Retina (tissue), 1 donor: ENCODE results near the gene NPTX2.

Source experiments
- DNase-seq: peaks from one replicate; pipeline ENCODE4 v3.0.0-alpha.2; 2016

NPTX2 gene

DNA sequence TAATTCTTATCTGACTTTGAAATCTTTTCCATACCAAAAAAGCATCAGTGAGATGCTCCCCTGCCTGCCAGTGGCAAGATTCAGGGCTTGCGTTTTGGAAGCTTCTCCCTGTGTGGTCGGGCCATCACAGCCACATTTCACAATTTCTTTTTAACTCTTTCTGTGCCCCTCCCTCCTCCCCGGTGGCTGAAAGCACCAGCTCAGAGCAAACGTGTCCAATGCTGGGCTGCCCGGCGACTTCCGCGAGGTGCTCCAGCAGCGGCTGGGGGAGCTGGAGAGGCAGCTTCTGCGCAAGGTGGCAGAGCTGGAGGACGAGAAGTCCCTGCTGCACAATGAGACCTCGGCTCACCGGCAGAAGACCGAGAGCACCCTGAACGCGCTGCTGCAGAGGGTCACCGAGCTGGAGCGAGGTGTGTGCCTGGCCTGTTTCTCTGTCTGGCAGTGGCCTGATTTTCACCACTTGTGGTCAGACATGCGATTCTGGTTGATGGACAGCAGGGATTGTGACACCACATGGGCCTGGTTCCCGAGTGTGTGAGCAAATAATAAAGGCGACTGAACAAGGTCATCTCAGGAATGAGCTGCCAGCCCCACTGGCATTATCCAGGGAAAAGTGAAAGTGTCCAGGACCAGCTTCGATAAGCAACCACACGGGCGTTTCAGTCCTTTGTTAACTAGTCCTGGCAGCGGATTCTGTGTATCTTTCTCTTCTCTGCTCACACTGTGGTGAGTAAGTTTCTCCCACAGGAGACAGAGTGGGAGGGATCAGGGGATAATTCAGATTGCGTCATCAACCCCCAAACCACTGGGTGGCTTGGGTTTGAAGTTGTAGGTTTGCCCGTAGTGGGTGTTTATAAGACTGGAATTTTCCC lies 2.6 kb downstream of the NPTX2 start:
- DNase-seq, result peak; percentile 76

DNA sequence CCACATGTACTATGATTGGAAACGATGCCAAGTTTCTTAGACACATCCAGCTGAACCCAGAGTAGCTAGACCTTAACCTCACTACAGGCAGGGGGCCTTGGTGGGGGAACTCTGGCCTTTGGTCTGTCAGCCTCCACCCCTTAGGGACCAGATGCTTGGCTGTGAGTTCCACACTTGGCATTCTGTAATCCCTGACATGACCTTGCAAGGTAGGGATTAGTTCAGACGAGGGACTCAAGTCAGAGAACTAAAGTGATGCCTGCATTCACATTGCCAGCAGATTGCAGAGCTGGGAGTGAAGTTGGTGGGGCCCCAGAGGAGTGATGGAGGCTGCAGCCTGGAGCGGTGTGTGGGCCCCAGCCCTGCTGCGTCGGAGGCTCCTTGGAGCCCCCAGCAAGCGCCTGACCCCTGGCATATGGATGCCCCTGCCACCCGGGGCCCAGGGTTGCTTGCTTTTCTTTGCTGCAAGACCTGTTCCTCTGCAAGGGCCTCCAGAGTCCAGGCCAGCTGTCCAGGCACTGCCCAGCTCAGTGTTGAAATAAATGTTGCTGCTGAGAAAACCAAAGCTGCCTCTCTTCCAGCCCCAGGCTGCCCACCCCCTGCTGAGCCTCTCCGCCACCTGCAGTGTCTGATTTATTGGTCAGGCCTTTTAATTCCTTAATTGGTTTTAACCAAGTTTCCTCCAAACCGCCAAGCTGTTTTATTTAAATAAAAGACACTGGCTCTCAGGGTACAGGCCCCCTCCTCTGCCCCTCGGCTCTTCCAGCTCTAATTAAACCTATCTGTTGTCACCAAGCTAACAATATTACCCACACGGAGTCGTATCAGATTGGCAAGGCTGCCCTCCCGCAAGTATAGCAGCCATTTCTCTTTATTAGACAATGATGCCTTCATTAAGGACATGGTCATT lies 4.7 kb downstream of the NPTX2 start:
- peak; percentile 71 for DNase-seq

DNA sequence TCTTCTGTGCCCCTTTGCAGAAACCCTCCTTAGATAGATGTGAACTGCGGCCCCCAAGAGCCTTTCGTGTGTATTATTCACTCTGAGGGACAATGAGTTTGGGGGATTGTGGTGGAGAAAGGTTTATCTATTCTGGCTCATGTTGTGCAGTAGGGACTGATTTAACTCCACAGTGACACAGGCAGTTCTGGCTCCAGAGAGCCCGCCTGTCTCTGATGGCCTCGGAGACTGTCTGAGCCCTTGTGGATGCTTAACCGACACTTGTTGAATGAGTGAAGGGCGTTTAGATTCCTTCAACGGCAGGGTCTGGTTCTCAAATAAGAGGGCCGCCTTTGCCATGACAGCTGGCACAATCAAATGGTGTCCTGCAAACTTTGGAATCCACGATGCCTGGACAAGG lies 5.8 kb downstream of the NPTX2 start:
- DNase-seq, result no peak

DNA sequence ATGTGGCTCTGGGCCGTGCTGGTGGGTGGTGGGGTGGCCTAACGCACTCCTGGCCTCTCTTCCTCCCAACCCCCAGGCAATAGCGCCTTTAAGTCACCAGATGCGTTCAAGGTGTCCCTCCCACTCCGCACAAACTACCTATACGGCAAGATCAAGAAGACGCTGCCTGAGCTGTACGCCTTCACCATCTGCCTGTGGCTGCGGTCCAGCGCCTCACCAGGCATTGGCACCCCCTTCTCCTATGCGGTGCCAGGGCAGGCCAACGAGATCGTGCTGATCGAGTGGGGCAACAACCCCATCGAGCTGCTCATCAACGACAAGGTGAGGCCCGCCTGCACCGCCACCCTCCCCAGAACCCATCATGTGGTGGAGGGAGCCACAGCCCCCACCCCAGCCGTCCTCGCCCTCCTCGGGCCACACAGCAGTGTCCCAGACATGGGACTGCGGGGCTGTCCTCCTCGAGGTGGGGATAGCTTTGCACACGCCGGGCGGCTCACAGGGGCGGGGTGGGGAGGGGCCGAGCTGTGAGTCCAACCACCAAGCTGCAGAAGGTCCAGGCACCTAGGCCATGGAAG lies 7.8 kb downstream of the NPTX2 start:
- no peak for DNase-seq

DNA sequence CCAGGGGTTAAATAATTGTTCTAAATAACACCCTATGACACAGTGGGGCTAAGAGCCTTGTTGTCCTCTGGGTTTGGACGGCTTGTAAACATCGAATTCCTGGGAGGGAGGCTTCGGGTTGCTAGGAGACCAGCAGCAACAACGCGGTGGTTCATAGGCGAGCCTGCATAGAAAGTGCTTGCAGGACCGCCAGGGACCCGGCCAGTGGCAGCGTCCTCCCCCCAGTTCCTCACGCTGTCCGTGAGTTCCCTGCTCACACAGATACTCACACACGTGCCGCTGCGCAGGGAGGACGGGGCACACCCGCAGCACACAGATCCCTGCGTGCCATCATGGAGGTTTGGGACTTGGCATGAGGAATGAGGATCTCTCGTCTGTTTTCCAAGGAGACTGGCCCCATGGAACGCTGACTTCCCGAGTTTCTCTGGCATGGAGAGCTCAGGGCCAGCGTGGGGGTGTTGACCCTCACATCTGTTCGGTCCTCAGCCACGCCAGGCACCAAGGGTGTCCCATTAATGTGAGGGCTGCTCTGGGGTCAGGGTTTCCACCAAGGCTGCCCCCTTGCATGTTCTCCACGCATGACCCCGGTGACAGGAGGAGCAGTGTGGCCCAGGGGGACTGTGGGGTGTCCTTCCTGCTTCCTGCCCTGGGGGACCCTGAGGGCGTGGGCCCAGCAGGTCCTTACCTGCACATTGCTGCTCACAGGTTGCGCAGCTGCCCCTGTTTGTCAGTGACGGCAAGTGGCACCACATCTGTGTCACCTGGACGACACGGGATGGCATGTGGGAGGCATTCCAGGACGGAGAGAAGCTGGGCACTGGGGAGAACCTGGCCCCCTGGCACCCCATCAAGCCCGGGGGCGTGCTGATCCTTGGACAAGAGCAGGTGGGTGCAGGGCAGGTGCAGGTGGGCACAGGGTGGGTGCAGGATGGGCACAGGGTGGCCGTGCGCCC lies 9.7 kb downstream of the NPTX2 start:
- DNase-seq, result peak; percentile 75

DNA sequence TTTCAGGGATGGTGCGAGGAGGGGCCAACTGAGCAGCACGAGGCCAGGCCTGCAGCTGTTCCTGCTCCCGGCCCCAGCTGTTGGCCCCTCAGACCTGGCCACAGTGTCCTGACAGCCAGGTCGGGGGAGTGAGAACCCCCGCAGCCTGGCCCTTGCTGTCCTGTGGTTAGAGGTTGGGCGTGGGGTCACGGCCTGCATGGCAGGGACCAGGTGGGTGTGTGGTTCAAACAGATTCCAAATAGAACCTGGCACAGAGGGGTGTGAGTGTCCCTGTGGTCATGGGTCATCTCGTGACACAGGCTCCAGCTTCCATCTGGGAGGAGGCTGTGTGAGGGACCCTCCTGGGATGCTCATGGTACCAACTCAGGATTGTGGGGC lies 10.3 kb downstream of the NPTX2 start:
- DNase-seq, result no peak

DNA sequence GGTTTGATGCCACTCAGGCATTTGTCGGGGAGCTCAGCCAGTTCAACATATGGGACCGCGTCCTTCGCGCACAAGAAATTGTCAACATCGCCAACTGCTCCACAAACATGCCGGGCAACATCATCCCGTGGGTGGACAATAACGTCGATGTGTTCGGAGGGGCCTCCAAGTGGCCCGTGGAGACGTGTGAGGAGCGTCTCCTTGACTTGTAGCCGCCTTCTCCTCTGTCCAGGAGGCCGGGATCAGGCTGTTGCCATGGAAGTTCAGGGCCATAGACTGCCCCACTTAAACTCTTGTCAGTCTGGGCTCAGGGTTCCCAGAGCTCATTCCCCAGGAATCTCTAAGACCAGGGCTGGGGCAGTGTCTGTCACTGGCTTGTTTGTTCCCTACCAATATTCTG lies 11.3 kb downstream of the NPTX2 start:
- DNase-seq, result peak; percentile 32

DNA sequence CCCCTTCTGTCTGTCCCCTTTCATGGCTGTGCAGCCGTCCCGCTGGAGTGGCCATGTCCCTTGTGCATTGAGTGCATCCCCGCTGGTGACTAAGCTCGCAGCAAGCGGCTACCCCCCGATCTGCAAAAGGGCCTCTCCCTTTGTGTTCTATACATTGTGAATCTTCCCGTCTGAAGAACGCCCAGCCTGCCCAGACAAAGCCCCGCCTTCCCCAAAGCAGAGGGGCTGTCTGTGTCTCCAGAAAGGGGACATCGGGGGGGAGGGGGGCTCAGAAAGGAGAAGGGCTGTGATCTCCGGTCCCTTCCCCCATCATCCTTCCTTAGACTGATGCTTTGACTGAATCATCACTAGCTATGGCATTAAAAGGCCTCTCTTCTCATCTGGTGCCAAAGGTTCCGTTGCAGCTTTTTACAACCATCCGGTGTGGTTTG lies 11.9 kb downstream of the NPTX2 start:
- peak; percentile 78 for DNase-seq

DNA sequence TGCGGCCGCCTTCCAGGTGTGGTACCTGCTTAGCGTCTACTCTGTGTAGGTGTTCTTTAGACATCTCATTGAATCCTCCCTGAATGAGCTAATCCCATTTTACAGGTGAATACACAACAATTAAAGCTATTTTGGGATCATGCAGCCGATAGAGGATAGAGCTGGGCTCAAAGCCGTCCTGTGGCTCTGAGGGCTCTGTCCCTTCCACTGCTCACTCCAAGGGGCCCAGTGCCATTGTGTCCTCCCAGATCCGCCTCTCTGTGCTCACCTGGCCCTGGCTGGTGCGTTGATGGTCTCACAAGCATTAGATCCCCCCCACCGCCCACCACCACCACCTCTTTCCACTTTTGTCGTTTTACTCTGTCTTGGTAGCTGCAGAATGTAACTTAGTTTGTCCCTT lies 13.1 kb downstream of the NPTX2 start:
- no peak for DNase-seq

DNA sequence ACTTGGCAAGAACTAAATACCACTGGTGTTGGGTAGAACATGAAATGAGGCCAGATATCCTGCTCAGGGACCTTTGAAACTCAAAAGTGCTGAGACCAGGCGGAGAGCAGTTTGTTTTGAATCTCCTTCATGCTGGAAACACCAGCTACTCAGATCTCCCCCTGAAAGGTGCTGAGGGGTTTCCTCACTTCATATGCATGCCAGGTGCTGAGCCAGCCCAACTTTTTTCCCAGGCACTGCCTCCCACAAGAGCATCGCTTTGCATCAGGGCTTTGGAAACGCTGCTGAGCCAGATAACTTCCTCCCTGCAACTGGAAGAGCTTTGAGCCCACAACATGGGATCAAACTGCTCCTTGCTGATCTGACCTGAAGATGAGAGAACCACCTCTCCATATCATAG lies 13.7 kb downstream of the NPTX2 start:
- DNase-seq, result no peak

DNA sequence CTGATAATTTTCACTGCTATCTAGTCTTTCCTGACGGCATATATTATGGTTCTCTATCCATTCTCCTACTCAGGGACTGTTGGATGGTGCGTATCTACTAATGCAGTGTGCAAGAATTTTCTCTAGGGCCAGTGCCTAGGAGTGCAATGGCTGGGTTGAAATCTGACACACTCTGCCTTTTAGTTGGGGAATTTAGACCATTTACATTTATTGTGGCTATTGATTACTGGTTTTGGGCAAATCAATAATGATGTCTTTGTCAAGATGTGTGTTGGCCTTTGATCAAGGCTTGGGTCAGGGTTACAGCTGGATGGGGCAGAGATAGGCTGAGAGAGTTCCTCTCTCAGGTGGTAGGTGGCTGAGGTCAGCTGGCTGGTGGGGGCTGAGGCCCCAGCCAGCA lies 21.8 kb downstream of the NPTX2 start:
- no peak for DNase-seq

DNA sequence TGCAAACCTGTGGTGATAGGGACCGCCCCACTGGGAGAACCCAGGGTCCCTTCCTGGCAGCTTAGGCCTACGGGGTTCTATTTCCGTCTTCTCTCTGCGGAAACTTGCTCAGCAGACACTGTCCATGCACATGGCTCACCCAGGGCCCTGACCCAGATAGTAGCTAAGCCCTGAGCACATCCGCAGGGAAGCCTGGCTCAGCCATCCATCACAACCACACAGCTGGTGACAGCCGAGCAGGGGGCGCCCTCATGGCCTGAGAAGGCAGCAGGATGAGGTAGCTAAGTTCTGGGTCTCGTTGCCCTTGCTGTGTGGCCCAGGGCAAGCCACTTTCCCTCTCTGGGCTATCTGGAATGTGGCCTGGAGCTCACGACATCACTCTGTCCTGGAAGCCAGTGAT lies 23.3 kb downstream of the NPTX2 start:
- DNase-seq, result no peak

DNA sequence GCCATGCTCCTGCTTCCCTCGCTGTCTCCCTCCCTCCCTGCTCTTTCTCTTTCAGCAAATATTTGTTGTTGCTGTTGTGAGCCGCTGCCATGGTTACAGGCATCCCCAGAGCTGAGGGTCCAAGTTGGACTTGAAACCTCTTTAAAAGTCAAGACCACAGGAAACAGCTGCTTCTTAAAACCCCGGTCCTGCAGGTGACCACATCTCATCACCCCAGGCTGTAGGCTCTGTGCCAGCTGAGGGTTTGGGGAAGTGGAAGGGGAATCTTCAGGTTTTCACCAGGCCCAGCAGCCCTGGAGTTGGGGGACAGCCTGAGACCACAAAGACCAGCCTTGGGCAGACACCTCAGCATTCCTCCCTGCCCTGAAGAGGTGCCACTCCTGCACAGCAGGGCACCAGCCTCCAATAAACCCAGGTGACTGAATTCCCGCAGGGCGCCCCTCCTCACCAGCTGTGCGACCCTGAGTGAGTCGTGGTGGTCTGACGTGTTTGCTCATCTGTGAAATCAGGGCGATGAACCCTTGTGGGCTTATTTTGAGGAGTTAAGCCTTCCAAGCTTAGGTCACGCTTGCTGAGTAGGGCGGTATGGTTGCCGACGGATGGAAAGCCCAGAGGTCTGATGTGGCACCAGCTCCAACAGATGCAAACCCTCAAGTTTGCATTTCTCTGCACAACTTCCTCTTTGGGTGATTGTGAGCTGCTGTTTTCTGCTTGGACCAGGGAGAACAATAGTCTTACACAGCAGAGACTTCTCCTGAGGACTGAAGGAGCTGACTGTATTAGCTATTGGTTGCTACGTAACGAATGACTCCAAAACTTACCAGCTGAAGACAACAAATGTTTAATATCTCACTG lies 24.8 kb downstream of the NPTX2 start:
- peak; percentile 60 for DNase-seq

DNA sequence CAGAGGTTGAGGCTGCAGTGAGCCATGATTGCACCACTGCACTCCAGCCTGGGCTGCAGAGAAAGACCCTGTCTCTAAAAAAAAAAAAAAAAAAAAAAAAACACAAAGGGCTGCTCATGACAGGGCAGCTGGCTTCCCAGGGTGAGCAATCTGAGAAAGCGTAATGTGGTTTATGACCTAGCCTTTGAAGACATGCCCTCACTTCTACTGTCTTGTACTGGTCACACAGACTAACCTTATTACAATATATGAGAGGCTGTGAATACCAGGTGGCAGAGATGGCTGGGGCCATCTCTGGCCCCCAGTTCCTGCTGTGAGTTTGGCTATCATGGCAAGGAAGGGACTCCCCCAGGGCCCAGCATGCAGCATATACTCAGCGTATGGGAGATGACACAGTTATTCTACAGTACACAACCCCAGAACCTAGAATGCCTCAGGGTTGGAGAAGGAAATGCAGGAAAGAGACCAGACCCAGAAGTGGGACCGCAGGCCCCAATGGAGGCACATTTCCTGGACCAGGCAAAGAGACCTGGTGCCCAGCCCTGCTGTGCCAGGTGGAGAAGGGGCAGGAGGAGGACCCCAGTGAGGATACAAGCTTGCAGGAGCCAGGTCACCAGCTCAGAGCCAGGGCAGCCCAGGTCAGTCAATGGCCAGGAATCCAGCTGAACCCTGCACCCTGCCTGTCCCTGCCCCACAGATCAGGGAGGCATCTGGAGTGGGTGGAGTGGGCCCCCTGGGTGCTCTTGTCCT lies 26.3 kb downstream of the NPTX2 start:
- DNase-seq, result no peak

DNA sequence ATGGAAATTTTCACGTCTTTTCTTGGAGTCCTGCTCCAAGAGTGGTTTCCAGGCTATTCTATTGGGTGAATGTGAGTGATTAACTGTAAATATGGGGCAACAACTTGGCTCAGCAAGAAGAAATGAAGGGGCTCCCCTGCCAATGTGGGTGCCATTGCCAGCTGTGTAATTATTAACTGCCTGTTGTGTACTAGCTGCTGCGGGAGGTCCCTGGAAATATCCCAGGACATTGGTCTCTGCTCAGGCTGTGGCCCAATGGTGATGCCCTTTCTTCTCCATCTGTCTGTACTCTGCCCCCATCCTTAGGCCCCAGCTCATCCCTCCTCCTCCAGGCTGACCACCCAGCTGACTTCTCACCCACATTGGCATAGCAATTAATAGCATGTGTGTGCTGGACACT lies 29.4 kb downstream of the NPTX2 start:
- no peak for DNase-seq

DNA sequence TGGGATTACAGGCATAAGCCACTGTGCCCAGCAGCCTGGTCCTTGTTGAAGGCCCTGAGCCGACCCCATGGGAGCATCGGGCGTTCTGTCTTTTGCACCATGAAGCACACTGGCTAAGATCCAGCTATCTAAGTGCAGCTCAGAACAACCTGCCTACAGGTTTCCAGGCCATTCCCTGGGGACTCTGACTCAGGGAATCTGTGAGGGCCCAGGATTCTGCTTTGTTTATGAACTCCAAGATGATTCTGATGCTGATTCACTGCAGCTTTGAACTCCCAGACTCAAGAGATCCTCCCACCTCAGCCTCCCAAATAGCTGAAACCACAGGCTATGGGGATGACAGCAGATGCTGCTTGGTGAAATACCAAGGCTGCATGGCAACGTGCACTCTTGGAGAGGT lies 30.2 kb downstream of the NPTX2 start:
- no peak for DNase-seq

DNA sequence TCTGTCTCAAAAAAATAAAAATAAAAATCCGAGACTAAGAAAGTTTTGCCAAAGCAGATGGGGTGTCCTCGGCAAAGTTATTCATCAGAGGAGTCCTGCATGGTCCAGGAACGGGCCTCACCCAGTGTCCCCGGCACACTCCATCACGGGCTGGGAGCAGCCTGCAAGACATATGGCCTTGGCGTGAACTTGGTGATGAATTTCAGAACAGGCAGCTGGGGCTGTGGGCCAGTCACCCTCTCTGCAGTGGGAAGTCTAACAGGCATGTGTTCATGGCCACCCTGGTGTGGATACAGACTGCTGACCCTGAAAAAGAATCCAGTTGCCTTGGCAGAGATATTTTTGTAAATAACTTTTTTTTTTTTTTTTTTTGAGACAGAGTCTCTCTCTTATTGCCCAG lies 34.7 kb downstream of the NPTX2 start:
- no peak for DNase-seq

DNA sequence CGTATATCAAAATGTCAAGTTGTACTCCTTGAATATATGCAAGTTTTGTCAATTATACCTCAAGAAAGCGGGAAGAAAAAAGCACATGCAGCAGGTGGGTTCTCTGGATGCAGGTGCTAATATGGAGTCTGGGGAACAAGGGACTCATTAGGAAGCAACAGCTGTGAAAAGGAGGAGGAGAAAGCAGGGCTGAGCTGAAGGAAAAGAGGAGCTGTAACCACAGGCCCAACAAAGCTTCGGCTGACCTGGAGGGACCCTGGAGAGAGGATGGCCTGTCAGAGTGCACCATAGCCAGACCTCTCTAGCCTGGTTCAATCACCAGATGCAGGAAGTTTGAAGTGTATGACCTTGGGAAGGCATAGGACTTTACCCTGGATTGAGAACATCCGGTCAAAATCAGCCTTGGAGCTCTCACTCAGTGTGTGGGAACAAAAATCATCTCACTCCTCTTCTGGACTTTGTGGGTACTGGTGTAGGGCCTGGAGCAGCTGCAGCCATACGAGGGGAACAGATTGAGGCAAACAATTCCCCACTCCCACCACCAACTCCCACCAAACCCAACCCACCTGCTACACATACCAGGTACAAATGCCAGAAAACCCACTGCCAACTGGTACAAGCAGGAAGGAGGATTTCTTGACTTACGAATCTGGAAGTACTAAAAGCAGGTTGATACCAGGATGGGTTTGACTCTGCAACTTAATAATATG lies 36.7 kb downstream of the NPTX2 start:
- DNase-seq, result no peak

DNA sequence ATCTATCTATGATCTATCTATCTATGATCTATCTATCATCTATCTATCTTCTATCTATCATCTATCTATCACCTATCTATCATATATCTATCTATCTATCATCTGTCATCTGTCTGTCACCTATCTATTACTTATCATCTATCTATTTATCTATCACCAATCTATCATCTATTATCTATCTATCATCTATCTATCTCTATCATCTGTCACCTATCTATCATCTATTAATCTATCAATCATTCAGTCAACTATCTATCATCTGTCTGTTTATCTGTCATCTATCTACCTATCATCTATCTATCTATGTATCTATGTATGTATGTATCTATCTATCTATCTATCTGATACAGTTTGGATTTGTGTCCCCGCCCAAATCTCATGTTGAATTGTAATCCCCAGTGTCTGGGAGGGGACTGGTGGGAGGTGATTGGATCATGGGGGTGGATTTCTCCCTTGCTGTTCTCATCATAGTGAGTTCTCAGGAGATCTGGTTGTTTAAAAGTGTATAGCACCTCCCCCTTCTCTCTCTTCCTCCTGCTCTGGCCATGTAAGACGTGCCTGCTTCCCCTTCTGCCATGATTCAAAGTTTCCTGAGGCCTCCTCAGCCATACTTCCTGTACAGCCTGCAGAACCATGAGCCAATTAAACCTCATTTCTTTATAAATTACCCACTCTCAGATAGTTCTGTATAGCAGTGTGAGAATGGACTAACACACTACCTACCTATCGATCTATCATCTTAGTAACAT lies 37.6 kb downstream of the NPTX2 start:
- no peak for DNase-seq
